ENCODE data around the gene FTSJ1.

DNA sequence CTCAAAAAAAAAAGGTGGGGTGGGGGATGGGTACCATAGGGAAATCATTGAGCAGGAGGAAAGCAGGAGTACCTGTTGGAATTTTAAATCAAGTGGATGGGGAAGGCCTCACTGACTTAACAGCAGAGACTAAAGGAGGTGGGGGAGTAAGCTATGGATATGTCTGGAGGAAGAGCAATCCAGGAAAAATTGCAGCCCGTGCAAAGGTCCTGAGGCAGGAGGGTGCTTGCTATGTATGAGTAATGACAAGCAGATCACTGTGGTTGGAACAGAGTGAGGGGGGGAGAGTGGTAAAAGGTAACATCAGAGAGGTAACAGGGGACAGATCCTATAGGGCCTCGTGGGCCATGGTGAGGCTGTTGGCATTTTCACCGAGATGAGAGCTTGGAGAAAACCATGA, 4.1 kb downstream of the FTSJ1 start:
- TF ChIP-seq POLR2AphosphoS5 (IDR thresholded peaks at IDR 0.05) = no peak
- TF ChIP-seq, protein P1, sequence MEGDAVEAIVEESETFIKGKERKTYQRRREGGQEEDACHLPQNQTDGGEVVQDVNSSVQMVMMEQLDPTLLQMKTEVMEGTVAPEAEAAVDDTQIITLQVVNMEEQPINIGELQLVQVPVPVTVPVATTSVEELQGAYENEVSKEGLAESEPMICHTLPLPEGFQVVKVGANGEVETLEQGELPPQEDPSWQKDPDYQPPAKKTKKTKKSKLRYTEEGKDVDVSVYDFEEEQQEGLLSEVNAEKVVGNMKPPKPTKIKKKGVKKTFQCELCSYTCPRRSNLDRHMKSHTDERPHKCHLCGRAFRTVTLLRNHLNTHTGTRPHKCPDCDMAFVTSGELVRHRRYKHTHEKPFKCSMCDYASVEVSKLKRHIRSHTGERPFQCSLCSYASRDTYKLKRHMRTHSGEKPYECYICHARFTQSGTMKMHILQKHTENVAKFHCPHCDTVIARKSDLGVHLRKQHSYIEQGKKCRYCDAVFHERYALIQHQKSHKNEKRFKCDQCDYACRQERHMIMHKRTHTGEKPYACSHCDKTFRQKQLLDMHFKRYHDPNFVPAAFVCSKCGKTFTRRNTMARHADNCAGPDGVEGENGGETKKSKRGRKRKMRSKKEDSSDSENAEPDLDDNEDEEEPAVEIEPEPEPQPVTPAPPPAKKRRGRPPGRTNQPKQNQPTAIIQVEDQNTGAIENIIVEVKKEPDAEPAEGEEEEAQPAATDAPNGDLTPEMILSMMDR (IDR thresholded peaks at IDR 0.05) = no peak

All from stomach (tissue), 4 donors.